CD1c-positive myeloid dendritic cell (primary cell): ENCODE results near the gene PSMG1.
"Not testable (repeated sequence)": the region's sequence is repeated elsewhere in the genome, so short reads cannot be mapped to it uniquely, and the experiment has no call there.

Source experiments
- DNase-seq: peaks from one replicate; pipeline ENCODE4 v3.0.0-alpha.2; 2016; ENCODE audit errors: extremely low spot score

PSMG1 gene, protein sequence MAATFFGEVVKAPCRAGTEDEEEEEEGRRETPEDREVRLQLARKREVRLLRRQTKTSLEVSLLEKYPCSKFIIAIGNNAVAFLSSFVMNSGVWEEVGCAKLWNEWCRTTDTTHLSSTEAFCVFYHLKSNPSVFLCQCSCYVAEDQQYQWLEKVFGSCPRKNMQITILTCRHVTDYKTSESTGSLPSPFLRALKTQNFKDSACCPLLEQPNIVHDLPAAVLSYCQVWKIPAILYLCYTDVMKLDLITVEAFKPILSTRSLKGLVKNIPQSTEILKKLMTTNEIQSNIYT

GRCh38 chr21:39183272-39184049 is at the start of gene PSMG1:
PSMG1 (minus strand) TSS chr21:39183451; CDS start chr21:39183385, 66 bp downstream.
- peak; percentile 98 for DNase-seq

- no peak for DNase-seq
Observed at GRCh38 chr21:39232861-39233291, 49.6 kb upstream of the PSMG1 start.

GRCh38 chr21:39224930-39225329 is 41.7 kb upstream of the PSMG1 start:
- no peak for DNase-seq

GRCh38 chr21:39221997-39222486 is 38.8 kb upstream of the PSMG1 start:
- no peak for DNase-seq

DNA sequence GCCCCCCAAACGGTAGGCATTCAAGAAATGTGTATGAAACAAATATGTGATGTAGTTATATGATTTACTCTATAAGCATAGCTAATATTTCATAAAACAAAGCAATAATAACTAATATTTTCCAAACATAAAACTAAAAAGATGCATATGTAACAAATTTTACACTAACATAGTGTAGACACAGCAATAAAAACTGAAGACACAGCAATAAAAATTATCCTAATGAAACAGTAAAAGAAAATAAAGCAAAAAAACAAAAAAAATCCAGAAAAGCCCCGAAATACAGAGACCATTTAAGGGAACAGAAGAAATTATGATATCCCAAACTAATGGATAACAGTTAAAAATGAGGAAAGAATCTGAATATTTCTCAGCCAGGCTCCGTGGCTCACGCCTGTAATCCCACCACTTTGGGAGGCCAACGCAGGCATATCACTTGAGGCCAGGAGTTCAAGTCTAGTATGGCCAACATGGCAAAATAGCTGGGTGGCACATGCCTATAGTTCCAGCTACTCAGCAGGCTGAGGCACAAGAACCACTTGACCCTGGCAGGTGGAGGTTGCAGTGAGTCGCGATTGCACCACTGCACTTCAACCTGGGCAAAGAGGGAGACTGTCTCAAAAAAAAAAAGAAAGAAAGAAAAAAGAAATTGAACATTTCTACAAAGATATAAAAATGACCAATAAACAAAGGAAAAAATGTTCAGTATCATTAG is 38.2 kb upstream of the PSMG1 start:
- DNase-seq, result no peak

DNA sequence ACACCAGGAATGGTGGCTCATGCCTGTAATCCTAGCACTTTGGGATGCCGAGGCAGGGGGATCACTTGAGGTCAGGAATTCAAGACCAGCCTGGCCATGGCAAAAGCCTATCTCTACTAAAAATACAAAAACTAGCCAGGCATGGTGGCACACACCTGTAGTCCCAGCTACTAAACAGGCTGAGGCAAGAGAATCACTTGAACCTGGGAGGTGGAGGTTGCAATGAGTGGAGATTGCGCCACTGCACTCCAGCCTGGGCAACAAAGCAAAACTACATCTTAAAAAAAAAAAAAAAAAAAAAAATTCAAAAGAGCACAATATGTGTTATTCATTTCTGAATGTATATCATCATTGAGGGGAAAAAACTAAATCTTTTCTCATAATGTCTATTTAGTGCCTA is 37.6 kb upstream of the PSMG1 start:
- not testable (repeated sequence) for DNase-seq

- no peak for DNase-seq
Observed at GRCh38 chr21:39220150-39220549, 36.9 kb upstream of the PSMG1 start.

GRCh38 chr21:39218082-39218409 is 34.8 kb upstream of the PSMG1 start:
- DNase-seq, result no peak

- no peak for DNase-seq
Observed at GRCh38 chr21:39217356-39218081, 34.3 kb upstream of the PSMG1 start.

- DNase-seq, result no peak
Observed at GRCh38 chr21:39216290-39216689, 33.0 kb upstream of the PSMG1 start.

DNA sequence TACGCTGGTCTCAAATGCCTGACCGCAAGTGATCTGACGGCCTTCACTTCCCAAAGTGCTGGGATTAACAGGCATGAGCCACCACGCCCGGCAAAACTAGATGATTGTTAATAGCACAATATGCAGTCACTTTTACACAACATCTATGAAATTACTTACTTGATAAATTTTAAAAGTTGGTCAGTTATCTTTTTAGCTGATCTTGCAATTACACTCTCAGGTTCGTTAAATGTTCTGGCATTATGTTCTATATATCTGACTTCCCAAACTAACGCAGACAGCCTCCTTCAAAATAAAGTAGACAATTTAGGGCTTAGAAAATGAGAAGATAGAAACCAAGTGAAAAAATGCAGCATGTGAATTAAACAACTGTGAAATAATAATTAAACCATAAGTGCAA is 31.8 kb upstream of the PSMG1 start:
- DNase-seq, result no peak

- no peak for DNase-seq
Observed at GRCh38 chr21:39209334-39209688, 26.1 kb upstream of the PSMG1 start.

DNA sequence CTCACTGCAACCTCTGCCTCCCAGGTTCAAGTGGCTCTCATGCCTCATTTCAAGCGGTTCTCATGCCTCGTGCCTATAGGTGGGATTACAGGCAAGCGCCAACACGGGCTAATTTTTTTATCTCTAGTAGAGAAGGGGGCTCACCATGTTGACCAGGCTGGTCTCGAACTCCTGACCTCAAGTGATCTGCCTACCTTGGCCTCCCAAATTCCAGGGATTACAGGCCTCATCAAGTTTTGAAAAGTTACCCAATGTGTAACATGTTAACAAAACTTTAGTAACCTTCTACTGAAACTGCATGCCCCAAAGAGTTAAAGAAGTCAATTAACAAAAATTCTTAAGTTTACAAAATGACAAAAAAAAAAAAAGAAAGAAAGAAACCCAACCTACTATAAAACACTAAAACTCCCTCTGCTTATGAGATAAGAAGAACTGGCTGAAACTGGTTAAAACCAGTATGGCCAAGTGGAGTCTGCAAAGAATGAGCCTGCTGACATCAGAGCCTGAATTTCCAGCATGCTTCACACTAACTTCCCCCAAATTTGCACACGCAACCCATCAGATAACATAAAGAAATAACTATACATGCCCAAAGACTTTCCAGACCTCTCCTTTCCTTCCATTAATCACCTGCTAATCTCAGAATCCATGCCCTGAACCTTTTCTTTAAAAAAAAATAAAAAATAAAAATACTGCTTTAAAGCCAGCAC is 25.5 kb upstream of the PSMG1 start:
- DNase-seq, result no peak

GRCh38 chr21:39204134-39204533 is 20.9 kb upstream of the PSMG1 start:
- no peak for DNase-seq

DNA sequence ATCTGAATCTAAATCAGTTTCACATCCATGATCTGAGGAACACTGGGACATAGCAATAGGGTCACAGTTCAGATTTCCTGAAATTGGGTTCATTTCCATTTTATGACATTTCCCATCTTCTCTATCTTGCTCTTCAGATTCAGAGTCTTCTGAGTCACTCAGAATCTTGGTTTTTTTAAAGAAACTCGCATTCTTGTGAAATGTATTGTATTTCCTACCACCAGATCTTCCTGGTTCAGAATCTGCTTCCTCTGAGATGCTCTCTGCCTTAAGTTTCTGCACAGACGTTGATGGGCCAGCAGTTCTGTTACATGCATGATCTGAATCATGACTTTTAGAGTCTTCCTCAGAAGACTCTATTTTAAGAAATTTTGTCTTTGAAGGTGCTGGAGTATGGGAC is 15.5 kb upstream of the PSMG1 start:
- DNase-seq, result no peak

DNA sequence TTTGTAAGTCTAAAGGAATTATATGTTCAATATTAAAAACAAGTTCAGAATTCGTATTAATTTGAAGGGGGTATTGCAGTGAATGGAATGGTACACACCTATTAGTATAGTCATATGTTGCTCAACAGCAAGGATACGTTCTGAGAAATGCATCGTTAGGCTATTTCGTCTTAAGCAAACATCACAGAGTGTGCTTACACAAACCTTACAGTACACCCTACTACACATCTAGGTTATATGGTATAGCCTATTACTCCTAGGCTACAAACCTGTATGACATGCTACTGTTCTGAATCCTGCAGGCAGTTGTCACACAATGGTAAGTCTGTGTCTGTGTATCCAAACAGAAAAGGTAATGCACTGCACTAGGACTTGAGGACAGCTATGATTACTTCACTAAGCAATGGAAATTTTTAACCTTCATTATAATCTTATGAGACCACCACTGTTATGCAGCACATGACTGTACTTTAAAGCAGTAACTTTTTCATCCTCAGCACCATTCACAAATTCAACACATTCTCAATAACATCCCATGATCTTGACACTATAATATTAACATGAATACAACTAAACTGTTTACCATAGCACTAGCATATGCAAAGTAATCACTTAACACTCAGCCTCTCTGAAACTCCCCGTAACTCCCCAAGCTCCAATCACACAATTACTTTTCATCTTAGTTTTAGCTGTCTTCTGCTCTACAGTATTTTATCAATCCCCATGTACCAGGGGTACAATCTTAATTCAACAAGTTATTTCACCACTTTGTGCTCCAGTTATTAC is 14.4 kb upstream of the PSMG1 start:
- no peak for DNase-seq

GRCh38 chr21:39196838-39197237 is 13.6 kb upstream of the PSMG1 start:
- no peak for DNase-seq

DNA sequence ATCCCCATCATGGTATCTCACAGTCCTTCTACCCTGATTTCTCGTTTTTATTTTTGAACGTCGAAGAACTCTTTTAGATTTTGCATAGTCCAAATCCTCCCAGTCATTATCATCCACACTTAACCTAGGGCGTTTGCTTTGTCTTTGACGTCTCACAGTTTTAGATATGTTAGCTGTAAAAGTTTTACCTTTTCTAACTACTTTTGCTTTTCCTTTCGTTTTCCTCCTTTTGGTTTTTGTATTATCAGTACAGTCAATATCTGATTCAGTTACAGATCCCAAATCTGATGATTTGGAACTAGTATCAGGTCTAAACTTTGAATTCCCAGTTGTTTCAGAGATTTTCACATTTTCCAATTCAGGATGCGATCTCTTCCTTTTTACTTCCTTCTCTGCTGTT is 13.1 kb upstream of the PSMG1 start:
- no peak for DNase-seq

DNA sequence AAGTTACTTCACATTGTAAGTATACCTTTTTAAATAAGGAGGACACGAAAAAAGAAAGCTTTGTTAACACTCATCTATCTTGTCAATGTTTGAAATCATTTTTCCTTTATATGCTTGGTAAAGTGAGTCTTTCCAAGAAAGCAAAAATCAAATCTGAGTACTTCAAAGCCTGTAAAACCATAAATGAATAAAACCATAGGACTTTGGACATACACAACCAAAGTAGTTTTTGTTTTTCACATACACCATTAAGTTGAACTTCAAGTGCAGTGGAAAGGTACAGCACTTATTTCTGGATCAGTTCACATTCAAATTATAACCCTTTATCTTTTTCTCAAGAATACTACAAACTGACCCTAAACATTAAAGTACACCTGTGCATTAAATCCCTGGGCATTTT is 10.1 kb upstream of the PSMG1 start:
- DNase-seq, result no peak

DNA sequence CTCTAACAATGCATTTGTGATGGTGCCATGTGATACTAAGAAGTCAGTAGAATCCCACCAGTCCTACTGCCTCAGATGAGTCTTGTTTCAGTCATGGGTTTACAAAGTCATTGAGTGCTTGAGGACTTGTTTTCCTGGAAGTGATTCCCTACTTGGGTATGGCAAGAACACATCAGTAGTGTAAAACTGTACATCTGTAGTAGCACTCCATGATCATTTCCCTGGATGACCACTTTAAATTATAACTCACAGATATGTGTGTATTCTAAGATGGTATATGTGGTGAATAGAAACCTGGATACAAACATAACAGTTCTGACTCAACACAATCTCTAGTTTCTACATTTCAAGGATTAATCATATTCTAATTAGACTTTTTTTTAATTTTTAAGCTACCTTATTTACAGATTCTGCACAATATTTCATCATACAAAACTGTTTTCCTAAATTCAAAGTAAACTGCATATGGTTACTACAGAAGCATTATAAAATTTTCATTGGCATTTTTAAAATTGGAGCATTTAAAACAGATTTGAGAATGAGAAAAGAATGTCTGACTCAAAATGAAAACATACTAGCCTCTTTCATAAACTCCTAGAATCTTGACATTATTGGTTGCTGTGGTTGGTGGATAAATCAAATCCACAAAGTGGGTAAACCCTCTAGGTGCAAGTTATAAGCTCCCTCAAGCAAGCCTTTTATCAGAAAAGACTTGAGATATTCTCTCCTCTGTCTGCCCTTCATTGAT is 6.8 kb upstream of the PSMG1 start:
- no peak for DNase-seq
